ENCODE results near the gene ALDOB. TPM values are rescaled to one million over a fixed set of nuclear protein-coding genes. Genes with fewer than 3 reads are reported as not detected.

The ALDOB gene
- total and polyA plus RNA-seq, 2 of the 13 experiments (the other 11 are each of a cell fraction or from before 2014, with no cell fraction given) = 0.29 to 0.97 TPM

- TF ChIP-seq ZBTB33 (CRISPR knock-in tag; IDR thresholded peaks at IDR 0.05) (peak; percentile 61), ZNF333 (CRISPR knock-in tag; IDR thresholded peaks at IDR 0.05; ENCODE audit: borderline replicate concordance) (no peak), TARDBP (CRISPR knock-in tag; IDR thresholded peaks at IDR 0.05) (peak; percentile 23; the same call in 1 of the 2 replicates), MAFK (conservative IDR thresholded peaks at IDR 0.05 in 1 of 2, IDR thresholded peaks at IDR 0.05 in 1 of 2; ENCODE audit: low read length in 2 of 2) (peak; percentile 58 to 65), XRCC5 (optimal IDR thresholded peaks at IDR 0.05; ENCODE audit: low read length) (no peak), GPN1 (CRISPR knock-in tag; IDR thresholded peaks at IDR 0.05; ENCODE audit: borderline replicate concordance) (no peak), STAG1 (CRISPR knock-in tag; IDR thresholded peaks at IDR 0.05) (peak; percentile 79), TBX3 (IDR thresholded peaks at IDR 0.05; ENCODE audit: borderline replicate concordance) (peak; percentile 95), ATF3 (CRISPR knock-in tag; IDR thresholded peaks at IDR 0.05) (no peak), PPARG (CRISPR knock-in tag; conservative IDR thresholded peaks at IDR 0.05) (peak; percentile 21; the same call in 1 of the 2 replicates), MED1 (CRISPR knock-in tag; IDR thresholded peaks at IDR 0.05) (peak; percentile 49), ZNF781 (CRISPR knock-in tag; IDR thresholded peaks at IDR 0.05; ENCODE audit: borderline replicate concordance, not compliant biosample characterization) (no peak), ZNF644 (CRISPR knock-in tag; IDR thresholded peaks at IDR 0.05; ENCODE audit: low read depth) (0 out of 2 replicates have a peak, but pooled peaks have one; percentile 60), RNF219 (CRISPR knock-in tag; IDR thresholded peaks at IDR 0.05) (0 out of 2 replicates have a peak, but pooled peaks have one; percentile 36), PAXIP1 (CRISPR knock-in tag; conservative IDR thresholded peaks at IDR 0.05) (peak; percentile 20; the same call in 1 of the 2 replicates), AKNA (CRISPR knock-in tag; IDR thresholded peaks at IDR 0.05; ENCODE audit: borderline replicate concordance) (no peak)
Observed at GRCh38 chr9:101388507-101388993, 47.0 kb downstream of the ALDOB start (continued).
